Measurements from ENCODE around the gene C1R.

The C1R gene

GRCh38 chr12:7092229-7092985, at the start of gene C1R:
C1R (minus strand) TSS chr12:7092445; CDS start chr12:7092388, 57 bp downstream.
- DNase-seq, result peak; percentile 74 to 81

DNA sequence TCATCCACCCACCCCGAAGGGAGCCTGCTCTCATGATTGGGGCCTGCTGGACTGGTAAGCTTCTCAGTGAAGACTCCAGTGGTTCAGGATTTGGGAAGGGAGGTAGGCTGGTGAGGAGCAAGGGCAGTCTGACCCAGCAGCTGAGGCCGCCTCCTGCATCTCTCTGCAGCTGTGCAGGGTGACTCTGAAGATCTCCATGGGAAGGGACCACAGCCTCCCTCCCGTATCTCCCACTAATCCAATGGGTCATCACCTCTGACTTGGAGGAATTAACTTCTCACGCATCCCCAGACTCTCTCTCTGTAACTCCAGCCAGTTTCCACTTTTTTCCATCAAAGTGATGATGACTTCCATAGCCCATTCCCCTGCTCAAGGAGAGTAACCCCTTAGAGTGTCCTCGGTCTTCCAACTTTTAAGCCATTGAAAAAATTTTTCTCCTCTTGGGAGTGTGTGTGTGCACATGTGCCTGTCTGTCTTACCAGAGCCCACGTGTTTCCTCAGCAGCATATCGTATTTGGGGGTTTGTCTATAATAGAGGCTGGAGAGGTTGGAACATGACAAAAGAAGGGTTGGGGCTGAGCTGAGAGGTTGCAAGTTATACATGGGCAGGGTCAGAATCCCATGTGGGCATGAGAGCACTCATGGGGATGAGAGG, 49.2 kb upstream of the C1R start:
- DNase-seq, result no peak

DNA sequence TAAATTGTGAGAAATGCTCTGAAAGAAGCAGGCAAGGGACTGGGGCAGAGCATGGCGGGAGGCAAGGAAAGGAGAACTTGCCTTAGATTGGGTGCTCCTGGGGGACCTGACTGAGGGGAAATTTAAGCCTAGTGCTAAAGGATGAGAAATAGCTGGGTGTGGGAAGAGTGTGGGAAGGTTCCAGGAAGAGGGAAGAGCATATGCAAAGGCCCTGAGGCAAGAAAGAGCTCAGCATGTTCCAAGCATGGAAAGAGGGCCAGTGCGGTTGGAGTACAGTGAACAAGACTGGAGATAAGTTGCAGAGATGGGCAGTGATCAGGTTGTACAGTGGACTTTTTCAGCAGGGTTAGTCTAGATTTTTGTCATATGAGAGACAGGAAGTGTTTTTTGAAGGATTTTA, 47.0 kb upstream of the C1R start:
- no peak for DNase-seq

DNA sequence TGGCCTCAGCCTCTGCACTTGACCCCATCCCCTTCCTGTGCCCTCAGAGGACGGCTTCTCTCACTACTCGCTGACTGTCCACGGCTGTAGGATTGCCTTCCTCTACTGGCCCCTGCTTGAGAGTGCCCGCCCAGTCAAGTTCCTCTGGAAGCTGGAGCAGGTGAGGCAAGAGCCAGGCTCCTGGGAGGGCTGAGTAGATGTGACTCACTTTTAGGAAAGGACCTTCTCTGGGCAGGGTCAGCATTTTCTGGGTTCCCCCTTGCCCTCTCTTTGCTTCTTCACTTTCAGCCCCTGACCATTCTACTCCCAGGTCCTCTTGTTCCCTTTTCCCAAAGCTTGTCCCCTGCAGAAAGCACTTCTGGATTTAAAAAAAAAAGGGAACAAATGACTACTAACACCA, 45.7 kb upstream of the C1R start:
- no peak for DNase-seq

GRCh38 chr12:7136676-7137075, 44.4 kb upstream of the C1R start:
- DNase-seq, result no peak

DNA sequence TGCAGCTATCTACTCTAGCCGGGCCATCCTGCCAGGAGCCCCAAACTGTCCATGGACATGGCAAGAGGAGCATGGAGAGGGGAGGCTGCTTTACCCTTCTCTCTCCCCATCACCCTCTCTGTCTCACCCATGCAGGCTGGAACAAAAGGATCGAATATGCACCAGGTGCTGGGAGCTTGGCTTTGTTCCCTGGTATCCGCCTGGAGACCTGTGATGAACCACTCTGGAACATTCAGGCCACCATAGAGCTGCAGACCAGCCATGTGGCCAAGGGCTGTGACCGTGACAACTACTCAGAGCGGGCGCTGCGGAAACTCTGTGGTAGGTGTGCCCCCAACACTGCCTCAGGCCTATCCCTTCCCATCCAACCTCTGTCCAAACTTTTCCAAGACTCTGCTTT, 43.8 kb upstream of the C1R start:
- no peak for DNase-seq

GRCh38 chr12:7134396-7135166, 42.3 kb upstream of the C1R start:
- no peak for DNase-seq

DNA sequence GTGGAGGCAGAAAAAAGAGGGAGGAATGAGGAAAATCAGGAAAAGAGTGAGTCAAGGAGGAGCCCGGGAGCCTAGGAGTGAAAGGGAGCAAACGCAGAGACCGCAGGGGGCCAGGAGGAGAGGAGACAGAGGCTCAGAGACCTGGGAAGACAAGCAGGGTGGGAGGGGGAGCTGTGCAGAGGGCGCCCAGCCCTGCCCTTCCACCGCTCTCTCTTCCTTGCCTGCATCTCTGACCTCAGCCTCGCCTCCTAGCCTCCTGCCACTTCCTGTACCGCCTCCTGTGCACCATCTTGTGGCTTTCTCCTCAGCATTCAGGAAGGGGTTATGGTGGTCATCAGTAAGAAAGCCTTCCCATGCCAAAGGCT, 39.2 kb upstream of the C1R start:
- peak; percentile 41 to 56 for DNase-seq

- DNase-seq, result peak; percentile 67 to 75
Measured at GRCh38 chr12:7130701-7131501, 38.7 kb upstream of the C1R start.

GRCh38 chr12:7129872-7130691, 37.8 kb upstream of the C1R start, which contains the start of gene CLSTN3:
CLSTN3 (plus strand) TSS chr12:7130371; CDS start chr12:7130649, 278 bp downstream.
- peak; percentile 82 to 85 for DNase-seq

- DNase-seq, result peak in 1 of 2 experiments; percentile 6
Measured at GRCh38 chr12:7129287-7129871, 37.1 kb upstream of the C1R start.

- DNase-seq, result no peak
Measured at GRCh38 chr12:7128681-7129286, 36.5 kb upstream of the C1R start, which contains the start of gene RBP5. RBP5 (minus strand) TSS chr12:7128889; CDS start chr12:7128775, 114 bp downstream.

DNA sequence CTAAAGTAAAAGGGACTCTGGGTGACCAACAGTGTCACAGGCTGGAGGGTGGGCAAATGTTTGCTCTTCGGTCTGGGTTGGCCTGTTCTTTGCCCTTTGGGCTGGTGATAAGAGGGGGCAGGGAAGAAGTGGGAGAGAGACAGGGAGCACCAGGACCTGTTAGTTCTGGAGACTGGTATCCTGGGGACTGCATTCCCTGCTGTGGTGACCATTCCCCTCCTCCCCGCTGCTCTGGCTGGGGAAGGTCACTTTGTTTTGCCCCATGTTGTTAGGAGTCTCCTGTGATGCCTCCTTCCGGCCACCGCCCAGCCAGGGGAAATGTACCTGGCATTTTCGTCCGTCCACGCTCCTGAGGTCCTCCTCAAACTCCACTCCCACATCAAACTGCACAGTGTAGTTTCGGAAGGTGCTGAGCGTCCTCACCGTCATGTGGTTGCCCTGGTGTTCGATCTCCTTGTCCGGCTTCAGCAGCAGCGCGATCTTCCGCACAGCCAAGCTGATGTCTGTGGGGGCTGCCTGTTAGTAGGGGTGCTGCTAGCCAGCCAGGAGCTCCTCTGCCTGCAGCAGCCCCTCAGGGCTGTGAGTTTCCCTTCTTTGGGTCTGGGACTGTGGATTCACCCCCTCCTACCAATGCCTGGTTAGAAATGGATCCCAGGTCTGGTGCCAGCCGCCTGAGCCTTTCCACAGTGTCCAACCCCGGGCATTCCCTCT, 35.8 kb upstream of the C1R start:
- no peak for DNase-seq

DNA sequence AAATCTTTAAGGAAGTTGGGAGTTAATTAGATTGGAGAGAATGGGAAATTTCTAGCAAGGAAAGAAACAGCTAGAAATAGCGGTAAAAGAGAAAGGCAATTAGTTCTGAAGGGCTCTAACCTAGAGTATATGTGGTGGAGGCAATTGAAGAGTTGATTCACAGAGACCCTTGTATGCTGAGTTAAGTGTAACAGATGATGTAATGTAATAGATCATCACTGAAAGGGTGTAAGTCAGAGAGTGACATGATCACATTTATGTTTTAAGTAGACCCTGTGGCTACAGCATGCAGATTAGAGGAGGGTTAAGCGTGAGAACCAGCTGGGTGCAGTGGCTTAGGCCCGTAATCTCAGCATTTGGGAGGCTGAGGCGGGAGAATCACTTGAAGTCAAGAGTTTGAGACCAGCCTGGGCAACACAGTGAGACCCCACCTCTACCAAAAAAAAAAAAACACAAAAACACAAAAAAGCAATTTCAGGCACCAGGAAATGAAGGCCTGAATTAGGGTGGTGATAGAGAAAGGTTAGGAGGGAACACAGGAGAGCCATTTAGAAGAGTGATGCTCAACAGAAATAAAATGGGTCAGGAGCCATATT, 33.5 kb upstream of the C1R start:
- DNase-seq, result no peak

- DNase-seq, result no peak
Measured at GRCh38 chr12:7123806-7124522, 31.7 kb upstream of the C1R start.

GRCh38 chr12:7122811-7123769, 30.8 kb upstream of the C1R start:
- no peak for DNase-seq

DNA sequence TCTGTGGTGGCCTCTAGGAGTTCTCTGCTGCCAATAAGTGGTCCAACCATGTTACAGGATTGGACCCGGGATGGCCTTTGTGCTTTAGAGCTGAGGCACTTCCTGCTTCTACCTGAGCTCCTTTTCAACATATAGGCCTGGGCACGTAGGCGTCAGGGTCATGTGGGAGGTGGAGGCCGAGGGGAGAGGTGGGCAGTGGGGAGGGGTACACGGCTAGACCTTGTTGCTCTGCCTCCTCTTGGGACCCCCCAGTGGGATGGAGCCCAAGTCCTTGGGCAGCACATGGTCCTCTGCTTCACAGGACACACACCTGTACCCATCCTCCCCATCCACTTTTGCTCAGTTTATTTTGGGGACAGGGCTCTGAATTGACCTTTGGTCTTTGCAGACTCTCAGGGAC, 29.1 kb upstream of the C1R start:
- no peak for DNase-seq

GRCh38 chr12:7120166-7120565, 27.9 kb upstream of the C1R start:
- DNase-seq, result no peak
